NT2/D1 (cell line): ENCODE results near the gene GPC6.

Source experiments
- SUZ12 ChIP-seq: IDR thresholded peaks from 2 replicates; pipeline ENCODE4 v1.6.1; 2011; ENCODE audit not compliant: insufficient read length, insufficient read depth; ENCODE audit errors: extremely low read depth
- YY1 ChIP-seq: IDR thresholded peaks from 2 replicates; pipeline ENCODE4 v1.6.1; 2011; ENCODE audit not compliant: insufficient read length, insufficient read depth
- ZNF274 ChIP-seq: IDR thresholded peaks from 2 replicates; pipeline ENCODE4 v1.6.1; 2011; ENCODE audit warnings: mild to moderate bottlenecking, low read depth, low read length

GRCh38 chr13:93716623-93717022 lies 490.0 kb downstream of the GPC6 start:
- TF ChIP-seq YY1, result no peak
- no peak for TF ChIP-seq ZNF274
- TF ChIP-seq SUZ12, result no peak
